DMS79 (cell line): ENCODE measurements around the gene MUC20.
"Not testable (repeated sequence)": the region's sequence is repeated elsewhere in the genome, so short reads cannot be mapped to it uniquely, and the experiment has no call there.

Experiments
- DNase-seq: peaks from one replicate; lab custom pipeline; 2025; lab: John Stamatoyannopoulos, UW

Gene MUC20

GRCh38 chr3:195711091-195711812 is 9.5 kb upstream of the MUC20 start:
- DNase-seq = not testable (repeated sequence)

DNA sequence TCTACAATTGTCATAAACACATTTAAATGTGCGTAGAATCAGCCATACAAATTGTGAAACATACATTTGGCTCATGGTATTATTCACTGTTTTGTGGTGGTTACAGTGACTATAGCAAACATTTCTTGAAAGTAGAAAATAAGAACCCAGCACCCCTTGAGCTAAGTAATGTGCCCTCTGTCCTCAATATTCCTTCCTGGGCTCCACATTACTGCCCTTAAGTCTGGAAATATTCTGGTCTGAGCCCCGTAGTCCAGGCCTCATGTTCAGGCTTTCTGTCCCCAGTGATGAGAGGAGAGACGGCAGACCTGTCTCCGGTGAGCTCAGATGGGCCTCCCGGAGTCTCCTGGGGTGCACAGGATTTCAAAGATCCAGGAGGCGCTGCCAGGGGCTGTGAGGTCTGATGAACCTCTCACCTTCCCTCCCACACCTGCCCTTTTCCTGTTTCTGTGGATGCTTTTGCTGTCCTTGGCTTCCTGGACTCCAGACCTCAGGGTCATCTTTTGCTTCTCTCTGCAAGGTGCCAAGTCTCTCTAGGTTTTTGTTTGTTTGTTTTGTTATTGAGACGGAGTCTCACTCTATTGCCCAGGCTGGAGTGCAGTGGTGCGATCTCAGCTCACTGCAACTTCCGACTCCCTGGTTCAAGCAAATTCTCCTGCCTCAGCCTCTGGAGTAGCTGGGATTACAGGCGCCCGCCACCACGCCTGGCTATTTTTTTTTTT is 8.8 kb upstream of the MUC20 start:
- no peak for DNase-seq

- DNase-seq = not testable (repeated sequence)
Observed at GRCh38 chr3:195712535-195712910, 8.3 kb upstream of the MUC20 start.

- not testable (repeated sequence) for DNase-seq
Observed at GRCh38 chr3:195713150-195713549, 7.6 kb upstream of the MUC20 start.

DNA sequence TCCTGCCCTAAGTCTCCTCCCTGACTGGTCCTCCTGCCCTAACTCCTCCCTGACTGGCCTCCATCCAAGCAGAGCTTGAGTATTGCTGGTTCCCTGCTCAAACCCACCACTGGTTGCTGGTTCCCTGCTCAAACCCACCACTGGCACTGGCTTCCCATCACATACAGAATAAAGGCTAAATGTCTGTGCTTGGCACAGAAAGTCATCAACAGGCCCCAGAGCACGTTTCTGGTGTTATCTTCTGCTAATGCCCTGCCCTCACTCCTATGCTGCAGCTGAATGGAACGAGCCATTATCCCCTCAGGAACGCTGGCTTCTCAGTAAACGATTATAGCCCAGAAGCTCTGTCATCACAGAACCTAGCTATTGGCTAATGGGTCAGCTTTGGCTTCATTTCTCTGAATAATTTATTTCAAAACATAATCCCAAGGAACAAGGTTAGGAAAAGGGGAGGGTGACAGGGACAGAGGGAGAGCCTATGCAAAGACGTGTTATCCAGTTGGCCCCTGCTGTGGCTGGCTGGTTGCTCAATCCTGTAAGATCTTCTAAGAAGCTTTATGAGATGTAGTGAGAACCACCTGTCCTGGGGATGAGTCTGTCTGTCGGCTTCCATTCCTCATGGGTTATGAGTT is 6.3 kb upstream of the MUC20 start:
- no peak for DNase-seq

DNA sequence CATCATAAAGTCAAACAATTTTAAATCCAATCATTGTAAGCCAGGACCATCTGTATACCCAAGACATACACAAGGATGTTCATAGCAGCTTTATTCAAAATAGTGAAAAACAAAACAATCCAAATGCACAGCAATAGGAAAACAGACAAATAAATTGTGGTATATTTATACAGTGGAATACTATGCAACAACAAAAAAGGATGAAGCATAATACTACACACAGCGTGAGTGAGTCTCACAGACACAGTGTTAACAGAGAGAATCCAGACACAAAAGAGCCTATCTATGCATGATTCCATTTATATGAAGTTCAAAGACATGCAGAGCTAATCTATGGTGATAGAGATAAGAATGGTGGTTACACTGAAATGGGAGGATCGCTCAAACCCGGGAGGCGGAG is 5.6 kb upstream of the MUC20 start:
- DNase-seq = no peak

DNA sequence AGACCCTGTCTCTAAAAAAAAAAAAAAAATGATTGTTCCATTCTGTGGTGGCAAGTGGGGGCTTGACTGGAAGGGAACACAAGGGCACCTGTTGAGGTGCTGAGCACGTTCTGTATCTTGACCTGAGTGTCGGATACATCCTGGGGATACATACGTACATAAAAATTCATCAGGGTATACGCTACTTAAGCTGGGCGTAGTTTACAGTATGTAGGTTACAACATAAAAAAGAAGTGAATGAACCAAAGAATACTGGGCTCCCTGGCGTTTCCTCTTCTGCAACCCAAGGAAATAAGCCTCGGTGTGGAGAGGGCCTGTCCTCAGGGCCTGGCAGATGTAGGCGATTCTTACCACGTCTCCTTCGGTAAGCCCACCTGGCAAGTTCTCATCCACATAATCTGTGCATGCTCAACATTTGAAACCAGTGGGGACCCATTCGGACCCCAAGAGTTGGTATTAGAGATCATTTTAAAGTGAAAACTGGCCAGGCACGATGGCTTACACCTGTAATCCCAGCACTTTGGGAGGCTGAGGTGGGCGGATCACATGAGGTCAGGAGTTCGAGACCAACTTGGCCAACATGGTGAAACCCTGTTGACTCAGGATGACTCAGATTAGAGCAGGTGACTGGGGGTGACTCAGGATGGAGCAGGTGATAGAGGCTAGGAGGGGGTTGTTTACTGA is 5.1 kb upstream of the MUC20 start:
- DNase-seq = no peak

GRCh38 chr3:195717416-195717815 is 3.4 kb upstream of the MUC20 start:
- DNase-seq = no peak

DNA sequence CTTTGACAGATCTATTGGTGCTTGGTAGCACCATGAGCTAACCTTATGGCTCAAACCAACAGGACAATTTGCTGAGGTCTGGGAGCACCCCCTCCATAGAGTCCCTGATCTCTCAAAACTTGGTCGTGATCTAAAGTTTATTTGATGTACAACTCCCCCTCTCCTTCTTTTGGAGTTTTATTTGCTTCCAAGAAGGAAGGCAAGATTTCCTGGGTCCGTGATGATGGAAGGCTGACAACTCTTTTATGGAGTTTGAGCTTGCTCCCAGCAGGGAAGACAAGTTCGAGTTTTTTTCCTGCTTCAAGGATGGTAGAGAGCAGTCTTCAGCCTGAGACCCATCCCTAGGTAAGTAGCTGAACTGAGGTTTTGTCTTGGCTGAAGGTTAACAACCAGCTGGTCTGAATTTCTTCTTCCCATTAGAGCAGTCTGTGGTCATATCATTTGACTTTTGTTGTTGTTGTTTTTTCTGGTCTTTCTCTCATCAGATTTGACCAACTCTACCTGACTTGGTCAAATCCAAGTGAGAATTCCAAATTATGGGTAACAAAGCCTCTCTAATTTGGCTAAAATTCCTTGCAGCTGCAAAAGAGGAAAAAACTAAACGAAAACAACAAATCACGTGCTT is 2.8 kb upstream of the MUC20 start:
- DNase-seq = no peak

- DNase-seq = no peak
Observed at GRCh38 chr3:195718477-195718984, 2.2 kb upstream of the MUC20 start.

- not testable (repeated sequence) for DNase-seq
Observed at GRCh38 chr3:195719514-195720254, 1.1 kb upstream of the MUC20 start.

- DNase-seq = not testable (repeated sequence)
Observed at GRCh38 chr3:195722139-195722995, 1.6 kb downstream of the MUC20 start.

GRCh38 chr3:195722996-195723345 is 2.2 kb downstream of the MUC20 start:
- not testable (repeated sequence) for DNase-seq

DNA sequence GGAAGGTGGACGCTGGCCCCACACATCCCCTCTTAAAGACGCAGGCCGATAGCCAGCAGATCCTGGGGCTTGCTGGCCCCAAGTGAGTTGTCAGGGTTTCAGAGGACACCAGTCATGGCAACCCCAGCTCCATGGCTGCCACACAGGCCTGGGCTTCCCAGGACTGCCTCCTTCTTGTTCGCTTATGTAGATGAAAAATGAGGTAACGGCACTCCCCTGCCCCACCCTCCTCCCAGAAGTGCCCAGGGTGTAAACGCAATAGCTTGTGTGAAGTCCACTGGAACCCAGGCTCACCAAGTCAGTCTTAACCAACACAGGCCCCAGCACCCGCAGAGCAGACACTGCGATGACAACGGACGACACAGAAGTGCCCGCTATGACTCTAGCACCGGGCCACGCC is 3.6 kb downstream of the MUC20 start:
- DNase-seq = not testable (repeated sequence)

DNA sequence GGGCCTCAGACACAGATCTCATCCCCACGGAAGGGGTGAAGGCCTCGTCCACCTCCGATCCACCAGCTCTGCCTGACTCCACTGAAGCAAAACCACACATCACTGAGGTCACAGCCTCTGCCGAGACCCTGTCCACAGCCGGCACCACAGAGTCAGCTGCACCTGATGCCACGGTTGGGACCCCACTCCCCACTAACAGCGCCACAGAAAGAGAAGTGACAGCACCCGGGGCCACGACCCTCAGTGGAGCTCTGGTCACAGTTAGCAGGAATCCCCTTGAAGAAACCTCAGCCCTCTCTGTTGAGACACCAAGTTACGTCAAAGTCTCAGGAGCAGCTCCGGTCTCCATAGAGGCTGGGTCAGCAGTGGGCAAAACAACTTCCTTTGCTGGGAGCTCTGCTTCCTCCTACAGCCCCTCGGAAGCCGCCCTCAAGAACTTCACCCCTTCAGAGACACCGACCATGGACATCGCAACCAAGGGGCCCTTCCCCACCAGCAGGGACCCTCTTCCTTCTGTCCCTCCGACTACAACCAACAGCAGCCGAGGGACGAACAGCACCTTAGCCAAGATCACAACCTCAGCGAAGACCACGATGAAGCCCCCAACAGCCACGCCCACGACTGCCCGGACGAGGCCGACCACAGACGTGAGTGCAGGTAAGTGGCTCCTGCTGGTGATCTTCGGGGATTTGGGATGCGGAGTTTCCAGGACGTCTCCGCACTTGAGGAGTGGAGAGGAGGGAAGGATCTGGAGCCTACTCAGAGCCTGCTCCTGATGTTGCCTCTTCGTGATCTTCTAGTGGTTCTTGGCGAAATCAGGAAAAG is 5.3 kb downstream of the MUC20 start:
- DNase-seq = not testable (repeated sequence)

DNA sequence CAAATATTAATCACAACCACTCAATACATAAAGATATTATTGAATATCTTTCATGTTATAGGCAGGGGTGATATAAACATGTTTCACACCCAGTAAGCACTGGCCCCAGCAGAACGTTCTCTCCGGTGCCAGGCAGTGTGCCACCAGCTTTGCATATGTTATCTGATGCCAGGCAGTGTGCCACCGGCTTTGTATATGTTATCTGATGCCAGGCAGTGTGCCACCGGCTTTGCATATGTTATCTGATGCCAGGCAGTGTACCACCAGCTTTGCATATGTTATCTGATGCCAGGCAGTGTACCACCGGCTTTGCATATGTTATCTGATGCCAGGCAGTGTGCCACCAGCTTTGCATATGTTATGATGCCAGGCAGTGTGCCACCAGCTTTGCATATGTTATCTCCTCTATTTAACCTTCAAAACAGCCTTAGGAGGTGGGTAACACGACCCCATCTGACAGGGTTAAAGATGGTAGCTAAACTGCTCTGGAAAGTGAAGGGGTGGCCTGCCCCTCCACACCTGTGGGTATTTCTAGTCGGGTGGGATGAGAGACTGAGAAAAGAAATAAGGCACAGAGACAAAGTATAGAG is 6.9 kb downstream of the MUC20 start:
- no peak for DNase-seq

GRCh38 chr3:195728789-195729188 is 8.0 kb downstream of the MUC20 start:
- DNase-seq = not testable (repeated sequence)

GRCh38 chr3:195729476-195730251 is 8.9 kb downstream of the MUC20 start:
- no peak for DNase-seq
